Epithelial cell of proximal tubule (primary cell): ENCODE measurements around the gene SYT1. TPM values are rescaled to one million over a fixed set of nuclear protein-coding genes. Genes with fewer than 3 reads are reported as not detected.

Experiments used
- DNase-seq: peaks from one replicate; pipeline ENCODE4 v3.0.0-alpha.2; 2011; ENCODE audit warnings: low read depth
- H3K4me3 ChIP-seq: 2 replicates; pipeline ENCODE4 v1.5.1; 2011; ENCODE audit warnings: low read depth, mild to moderate bottlenecking, low read length
- total RNA-seq: library from RNA; depleted of rRNA; stranded (reverse); fragments of >200 nt; gene quantifications from 2 replicates; pipeline ENCODE4 v1.2.3, GENCODE V29; 2015
- TF ChIP-seq, protein P1 (sequence below): conservative IDR thresholded peaks from 2 replicates; pipeline ENCODE4 v1.5.1; 2012; ENCODE audit warnings: low read depth, mild to moderate bottlenecking, low read length

SYT1 gene
- total RNA-seq, 1 donor from 2014 or later, result 2.0 TPM

GRCh38 chr12:79296871-79297270 lies 432.3 kb downstream of the SYT1 start:
- TF ChIP-seq, protein P1, sequence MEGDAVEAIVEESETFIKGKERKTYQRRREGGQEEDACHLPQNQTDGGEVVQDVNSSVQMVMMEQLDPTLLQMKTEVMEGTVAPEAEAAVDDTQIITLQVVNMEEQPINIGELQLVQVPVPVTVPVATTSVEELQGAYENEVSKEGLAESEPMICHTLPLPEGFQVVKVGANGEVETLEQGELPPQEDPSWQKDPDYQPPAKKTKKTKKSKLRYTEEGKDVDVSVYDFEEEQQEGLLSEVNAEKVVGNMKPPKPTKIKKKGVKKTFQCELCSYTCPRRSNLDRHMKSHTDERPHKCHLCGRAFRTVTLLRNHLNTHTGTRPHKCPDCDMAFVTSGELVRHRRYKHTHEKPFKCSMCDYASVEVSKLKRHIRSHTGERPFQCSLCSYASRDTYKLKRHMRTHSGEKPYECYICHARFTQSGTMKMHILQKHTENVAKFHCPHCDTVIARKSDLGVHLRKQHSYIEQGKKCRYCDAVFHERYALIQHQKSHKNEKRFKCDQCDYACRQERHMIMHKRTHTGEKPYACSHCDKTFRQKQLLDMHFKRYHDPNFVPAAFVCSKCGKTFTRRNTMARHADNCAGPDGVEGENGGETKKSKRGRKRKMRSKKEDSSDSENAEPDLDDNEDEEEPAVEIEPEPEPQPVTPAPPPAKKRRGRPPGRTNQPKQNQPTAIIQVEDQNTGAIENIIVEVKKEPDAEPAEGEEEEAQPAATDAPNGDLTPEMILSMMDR, result no peak
- no peak for DNase-seq
- H3K4me3 ChIP-seq, result no peak overlapping the region

- H3K4me3 ChIP-seq, result no peak overlapping the region
- no peak for DNase-seq
- TF ChIP-seq, protein P1, result no peak
Measured at GRCh38 chr12:79298506-79298905, 433.9 kb downstream of the SYT1 start.

DNA sequence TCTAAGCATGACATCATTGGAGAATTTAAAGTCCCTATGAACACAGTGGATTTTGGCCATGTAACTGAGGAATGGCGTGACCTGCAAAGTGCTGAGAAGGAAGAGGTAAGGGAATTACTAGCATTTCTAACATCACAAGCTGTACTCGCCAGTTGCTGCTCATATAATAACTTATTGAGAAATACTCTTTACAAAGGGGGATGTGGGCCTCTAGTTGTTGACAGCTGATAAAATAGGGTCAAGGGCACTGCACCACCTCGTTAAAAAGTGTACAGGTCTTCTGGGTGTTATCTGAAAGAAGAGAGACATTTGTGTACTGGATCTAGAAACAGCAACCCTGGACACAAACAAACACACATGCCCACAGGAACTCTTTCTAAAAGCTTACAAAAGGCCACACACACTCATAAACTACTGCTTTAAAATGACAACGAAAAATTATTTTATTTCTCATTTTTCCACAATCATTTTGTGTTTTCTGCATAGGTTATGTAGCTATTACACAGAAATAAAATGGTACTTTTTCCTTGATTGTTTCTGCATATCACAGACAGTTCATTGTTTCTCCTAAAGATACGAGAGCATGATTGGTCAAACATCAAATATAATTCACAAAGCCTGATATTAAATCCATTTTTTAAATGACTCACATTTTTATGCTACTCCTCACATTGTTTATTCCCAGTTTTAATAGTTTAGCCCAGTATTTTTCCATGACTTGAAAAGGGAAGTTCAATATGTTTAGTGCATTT lies 435.0 kb downstream of the SYT1 start:
- no peak for DNase-seq
- TF ChIP-seq, protein P1, result no peak
- no peak overlapping the region for H3K4me3 ChIP-seq

GRCh38 chr12:79300199-79300568 lies 435.6 kb downstream of the SYT1 start:
- H3K4me3 ChIP-seq, result no peak overlapping the region
- TF ChIP-seq, protein P1, result no peak
- DNase-seq, result no peak

- no peak overlapping the region for H3K4me3 ChIP-seq
Measured at GRCh38 chr12:79301181-79301580, 436.6 kb downstream of the SYT1 start.

DNA sequence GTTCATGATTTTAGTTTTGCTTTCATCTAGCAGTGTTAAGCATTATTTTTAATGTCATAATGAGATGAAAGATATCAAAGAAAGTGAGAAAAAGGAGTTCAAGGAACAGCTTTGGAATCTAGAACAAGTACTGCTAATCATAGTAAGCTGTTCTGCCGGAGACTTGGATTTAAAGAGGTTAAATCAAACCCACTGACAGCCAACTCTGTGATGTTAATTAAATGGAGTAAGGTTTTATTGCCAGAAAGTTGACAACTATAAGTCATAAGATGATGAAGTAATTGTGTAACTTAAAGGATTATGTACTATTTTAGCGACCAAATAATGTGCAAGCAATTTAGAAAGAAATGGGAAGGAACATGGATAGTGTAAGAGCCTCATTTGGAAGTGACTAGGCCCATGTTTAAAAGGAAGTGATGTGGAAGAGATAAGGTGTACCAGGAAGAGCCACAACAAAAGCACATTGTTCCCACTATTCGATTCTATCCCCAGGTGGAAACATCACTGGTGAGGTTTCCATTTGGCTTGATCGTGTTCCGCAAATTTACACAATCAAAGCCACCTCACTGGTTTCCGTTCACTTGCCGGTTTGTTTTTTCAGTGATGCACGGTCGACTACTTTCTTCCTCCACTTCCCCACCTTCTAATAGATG lies 437.7 kb downstream of the SYT1 start:
- no peak for DNase-seq
- H3K4me3 ChIP-seq, result no peak overlapping the region
- TF ChIP-seq, protein P1, result no peak

More at GRCh38 chr12:79301181-79301580, 436.6 kb downstream of the SYT1 start:
- no peak for DNase-seq
- TF ChIP-seq, protein P1, result no peak

- DNase-seq, result no peak
- TF ChIP-seq, protein P1, result no peak
- no peak overlapping the region for H3K4me3 ChIP-seq
Measured at GRCh38 chr12:79307340-79307739, 442.8 kb downstream of the SYT1 start.
